SK-N-MC (cell line): ENCODE data around the gene PERCC1.

ENCODE experiments used
- EZH2 ChIP-seq: fragments of 200-600 bp; sonication (generic); IDR thresholded peaks from one replicate; pipeline ENCODE4 v1.6.1; 2017; ENCODE audit warnings: antibody characterized with exemption
- FOXP2 ChIP-seq: optimal IDR thresholded peaks from 2 replicates; pipeline ENCODE3; 2011; ENCODE audit warnings: mild to moderate bottlenecking, moderate library complexity; ENCODE audit not compliant: insufficient read depth; ENCODE audit errors: extremely low read length, control extremely low read depth
- POLR2AphosphoS5 ChIP-seq: IDR thresholded peaks from 2 replicates; pipeline ENCODE4 v1.6.1; 2012; ENCODE audit warnings: mild to moderate bottlenecking, low read depth, low read length, borderline replicate concordance

DNA sequence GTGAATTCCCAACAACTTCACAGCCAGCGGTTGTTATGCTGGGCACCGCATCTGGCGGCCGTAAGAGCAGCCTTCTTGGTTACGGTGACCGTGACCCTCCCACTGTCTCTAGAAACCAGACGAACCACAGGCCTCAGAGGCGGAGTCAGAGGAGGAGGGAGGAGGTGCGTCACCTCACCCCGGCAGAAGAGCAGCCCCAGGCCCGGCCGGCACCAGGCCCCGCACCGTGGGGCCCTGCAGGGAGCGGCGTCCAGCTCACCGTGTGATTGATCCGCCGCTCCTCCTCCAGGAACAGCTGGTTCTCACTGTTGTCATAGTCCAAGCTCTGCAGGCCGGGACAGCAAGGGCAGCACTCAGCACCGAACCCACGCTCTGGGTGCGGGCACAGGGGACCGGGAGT lies 30.3 kb downstream of the PERCC1 start:
- TF ChIP-seq EZH2 = no peak
- TF ChIP-seq POLR2AphosphoS5 = no peak
- TF ChIP-seq FOXP2 = no peak
